ENCODE results near the gene ATXN1.

DNA sequence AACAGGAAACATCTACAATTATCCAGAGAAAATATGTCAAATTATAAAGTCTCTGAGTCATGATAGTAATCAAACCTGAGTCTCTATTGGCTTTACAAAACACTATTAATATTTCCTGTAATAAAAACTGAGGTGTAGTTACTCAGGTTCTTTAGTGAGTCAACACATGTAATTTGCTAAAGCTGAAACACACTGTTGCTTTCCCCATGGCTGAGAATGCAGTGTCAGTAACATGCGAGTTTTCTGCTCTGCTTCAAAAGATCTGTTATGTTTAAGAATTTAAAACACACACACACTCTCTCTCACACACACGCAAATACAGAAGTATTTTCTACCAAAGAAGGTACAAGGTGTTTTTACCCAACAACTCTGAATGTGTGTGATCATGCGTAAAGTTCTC is 38.6 kb downstream of the ATXN1 start:
- TF ChIP-seq, protein P1, sequence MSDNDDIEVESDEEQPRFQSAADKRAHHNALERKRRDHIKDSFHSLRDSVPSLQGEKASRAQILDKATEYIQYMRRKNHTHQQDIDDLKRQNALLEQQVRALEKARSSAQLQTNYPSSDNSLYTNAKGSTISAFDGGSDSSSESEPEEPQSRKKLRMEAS (IDR thresholded peaks at IDR 0.05; ENCODE audit: low read depth), result no peak
- TF ChIP-seq, protein P2, sequence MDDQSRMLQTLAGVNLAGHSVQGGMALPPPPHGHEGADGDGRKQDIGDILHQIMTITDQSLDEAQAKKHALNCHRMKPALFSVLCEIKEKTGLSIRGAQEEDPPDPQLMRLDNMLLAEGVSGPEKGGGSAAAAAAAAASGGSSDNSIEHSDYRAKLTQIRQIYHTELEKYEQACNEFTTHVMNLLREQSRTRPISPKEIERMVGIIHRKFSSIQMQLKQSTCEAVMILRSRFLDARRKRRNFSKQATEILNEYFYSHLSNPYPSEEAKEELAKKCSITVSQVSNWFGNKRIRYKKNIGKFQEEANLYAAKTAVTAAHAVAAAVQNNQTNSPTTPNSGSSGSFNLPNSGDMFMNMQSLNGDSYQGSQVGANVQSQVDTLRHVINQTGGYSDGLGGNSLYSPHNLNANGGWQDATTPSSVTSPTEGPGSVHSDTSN (IDR thresholded peaks at IDR 0.05), result no peak
- TF ChIP-seq NRF1 (IDR thresholded peaks at IDR 0.05; ENCODE audit: low read depth, low read length), result no peak
- no peak for TF ChIP-seq FOXM1 (IDR thresholded peaks at IDR 0.05; ENCODE audit: low read depth)
- TF ChIP-seq POLR2AphosphoS5 (IDR thresholded peaks at IDR 0.05; ENCODE audit: low read depth, low read length), result no peak
- no peak for TF ChIP-seq RAD21 (IDR thresholded peaks at IDR 0.05; ENCODE audit: low read length)

All from SK-N-SH (cell line).